GM18526 (cell line): ENCODE measurements around the gene SPOCK1.

Experiments used
- POLR2A ChIP-seq: IDR thresholded peaks from 3 replicates; pipeline ENCODE4 v1.6.1; 2011; ENCODE audit not compliant: insufficient read length; ENCODE audit errors: extremely low read depth

SPOCK1 gene

DNA sequence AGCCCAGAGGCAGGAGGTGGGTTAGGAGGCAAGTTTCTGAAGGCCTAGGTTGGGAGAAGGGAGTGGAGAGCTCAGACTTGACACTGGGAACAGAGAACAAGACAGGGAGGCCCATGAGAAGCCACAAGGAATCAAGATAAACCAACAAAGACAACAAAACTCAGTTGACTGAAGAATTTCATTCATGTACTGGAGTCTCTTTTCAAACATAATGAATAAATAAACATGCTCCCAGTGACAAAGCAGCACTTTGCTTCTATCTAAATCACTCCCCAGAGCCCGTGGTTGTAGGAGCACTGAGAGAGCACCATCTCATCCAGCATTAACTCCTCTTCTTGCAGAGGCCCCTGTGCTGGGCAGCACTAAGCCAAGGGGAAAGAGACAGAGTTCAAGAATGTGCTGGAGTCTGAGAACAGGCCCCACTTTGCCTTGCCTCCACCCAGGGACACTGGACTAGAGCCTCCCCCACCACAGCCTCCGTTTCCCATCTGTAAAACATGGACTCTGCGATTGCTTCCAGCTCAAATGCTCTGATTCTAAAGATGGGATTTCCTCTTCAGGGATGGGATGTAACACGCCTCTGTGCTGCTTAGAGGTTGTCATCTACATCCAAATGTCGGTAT, 282.0 kb downstream of the SPOCK1 start:
- no peak for TF ChIP-seq POLR2A

DNA sequence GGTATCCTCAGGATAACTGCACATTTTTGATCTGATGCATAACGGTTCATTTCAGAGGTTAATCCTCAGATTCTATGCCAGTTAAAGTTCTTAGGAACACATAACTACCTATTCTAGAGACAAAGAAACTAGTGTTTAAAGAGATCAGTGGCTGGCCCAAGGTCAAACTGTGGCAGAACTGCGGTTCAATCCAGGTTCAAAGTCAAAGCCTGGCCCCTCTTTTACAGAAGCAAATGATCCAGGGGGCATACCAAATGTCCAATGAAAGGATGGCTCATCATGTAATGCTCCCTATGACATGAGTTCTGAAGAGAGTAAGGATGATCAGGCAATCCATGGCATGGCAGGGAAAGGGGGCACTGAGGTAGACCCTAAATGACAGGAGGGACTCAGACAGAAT, 283.3 kb downstream of the SPOCK1 start:
- no peak for TF ChIP-seq POLR2A

DNA sequence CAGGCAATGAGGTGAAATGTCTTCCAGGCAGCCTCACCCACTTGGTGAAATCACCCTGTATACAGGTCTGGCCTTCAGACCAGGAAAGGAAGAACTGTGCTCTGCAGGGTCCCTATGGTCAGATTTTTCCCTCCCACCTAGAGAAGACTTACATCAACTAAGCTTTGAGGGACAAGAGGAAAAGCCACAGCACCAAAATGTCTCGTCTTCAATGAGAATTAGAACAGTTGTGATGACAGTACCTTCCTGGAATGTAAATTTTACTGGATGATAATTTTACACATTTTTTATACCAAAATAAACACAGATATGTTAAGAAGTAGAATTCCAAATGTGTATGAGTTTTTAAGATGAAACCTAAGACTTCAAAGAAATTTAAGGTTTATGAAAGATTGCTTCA, 283.9 kb downstream of the SPOCK1 start:
- TF ChIP-seq POLR2A = no peak

DNA sequence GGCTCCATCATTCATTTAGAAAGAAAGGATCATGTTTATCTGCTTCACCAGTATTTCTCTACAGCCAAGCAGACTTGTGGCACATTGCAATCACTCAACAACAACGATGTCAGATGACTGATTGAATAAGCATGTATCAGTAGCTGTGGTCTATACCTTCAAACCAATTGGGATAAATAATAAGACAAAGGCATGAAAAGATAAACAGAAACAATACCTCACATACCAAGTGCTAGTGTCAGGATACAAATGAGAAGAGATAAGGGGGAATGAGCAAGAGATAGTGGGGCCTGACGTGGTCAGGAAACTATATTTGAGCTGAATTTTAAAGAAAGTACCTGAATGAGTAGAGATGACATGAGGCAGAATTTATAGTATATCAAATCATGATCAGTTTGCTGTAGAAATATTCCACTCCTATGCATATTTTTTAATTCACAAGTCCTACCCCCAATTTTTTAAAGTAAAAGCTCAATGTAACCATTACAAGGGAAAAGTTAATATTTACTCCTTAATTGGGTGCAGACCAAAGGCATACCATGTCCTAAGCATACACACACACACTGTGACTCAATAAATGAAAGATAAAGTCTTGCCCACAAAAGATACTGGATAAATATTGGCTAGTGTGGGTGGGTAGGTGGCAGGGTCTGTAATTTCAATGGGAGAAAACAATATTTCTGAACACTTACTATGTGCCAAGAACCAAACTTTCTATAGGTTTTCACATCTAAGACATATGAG, 284.5 kb downstream of the SPOCK1 start:
- no peak for TF ChIP-seq POLR2A

DNA sequence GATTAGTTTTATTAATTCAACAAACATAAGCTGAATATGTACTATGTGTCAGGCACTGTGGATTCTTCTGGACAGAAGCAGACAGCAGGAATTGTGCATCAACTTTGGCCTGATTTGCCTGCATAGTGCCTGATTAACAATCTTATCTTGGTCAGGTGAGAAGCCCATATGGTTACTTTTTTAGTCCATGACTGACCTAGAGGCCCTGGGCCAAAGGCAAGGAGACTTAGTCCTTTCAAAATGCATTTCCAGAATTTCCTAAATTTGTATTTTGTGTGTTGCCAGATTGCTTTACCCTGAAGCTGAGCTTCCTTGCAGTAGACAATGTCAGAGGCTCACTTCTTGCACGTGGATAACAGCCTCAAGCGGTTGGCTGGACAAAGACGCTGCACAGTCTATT, 286.7 kb downstream of the SPOCK1 start:
- TF ChIP-seq POLR2A = no peak

DNA sequence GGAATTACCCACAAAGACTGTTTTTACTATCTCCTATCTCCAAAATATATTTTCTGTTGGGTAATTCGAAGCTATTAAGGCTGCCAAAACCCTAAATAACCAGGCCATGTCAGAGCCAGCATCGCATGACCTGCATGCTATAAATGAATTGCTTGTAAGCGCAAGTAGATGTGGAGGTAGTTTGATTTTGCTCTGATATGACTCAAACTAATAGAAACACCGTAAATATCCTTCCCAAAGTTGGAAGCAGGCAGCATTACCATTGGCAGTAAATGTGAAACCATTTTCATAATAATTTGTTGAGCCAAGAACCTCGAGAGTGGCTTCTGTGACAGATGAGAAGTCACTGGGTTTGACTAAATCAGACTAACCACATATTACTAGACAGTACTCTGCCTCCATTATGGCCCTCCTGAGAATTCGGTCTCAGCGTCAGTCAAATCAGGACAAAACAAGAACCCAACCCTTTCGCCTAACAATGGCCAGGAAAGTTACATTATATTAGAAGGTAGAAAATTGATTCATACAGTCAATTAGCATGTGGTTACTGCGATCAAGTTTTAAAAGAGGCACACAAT, 289.8 kb downstream of the SPOCK1 start:
- no peak for TF ChIP-seq POLR2A

DNA sequence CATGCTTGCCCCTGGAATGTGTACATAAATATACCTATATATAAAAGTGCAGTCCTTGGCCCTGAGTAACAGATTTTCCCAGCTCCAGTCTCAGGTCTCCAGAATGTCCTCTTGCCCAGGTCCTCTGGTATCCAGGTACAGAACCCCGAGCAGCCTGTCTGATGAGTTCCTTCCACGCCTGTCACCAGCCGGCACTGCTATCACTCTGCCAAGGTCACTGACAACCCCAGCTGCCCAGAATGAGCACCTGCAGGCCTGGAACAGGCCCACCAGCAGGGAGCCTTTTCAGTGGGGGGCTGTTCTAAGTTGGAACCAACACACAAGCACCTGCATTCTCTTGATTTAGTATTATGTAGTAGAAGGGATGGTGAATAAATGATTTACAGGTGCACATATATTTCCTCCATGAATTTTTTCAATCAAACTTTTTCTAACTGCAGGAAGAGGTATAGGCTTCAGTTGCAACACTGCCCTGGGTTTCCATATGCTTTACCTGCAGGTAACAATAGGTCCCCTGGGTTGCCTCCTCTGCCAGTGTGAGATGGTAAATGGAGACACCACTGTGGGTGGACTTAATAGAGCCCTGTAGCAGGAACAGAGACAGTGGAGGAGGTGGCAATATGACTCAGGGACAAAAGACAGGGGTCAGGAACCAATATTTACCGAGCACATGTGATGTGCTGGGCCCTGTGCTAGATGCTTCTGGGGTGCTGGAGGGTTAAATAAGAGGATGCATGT, 291.9 kb downstream of the SPOCK1 start:
- TF ChIP-seq POLR2A = no peak

DNA sequence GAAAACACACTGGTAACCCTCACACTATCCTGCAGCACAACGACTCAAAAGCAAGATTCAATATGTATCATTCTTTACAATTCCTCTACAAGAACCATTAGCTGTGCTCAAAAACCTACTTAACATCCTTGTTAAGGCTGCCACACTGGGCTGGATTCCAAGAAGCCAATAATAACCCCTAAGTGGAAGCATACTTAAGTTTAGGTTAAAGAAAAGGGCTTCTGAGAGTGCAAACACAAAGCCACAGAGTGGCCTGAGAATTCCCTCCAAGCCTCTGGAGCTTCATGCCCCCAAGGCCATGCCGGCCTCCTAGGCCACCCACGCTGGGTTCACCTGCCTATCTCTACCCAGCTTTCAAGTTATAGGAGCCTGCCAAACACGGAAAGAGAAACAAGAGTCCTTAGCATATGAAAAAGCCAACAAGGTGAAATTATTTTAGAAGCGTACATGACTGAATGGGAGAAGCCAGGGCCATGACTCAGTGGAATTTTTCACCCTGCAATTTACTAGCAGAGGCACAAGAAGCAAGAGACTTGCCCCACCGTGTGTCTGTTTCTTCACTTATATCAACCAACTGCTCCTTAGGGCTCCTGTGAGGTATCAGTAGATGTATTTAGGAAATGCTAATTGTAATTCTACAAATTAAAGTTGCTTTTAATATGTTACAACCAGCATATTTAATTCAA, 293.0 kb downstream of the SPOCK1 start:
- no peak for TF ChIP-seq POLR2A

DNA sequence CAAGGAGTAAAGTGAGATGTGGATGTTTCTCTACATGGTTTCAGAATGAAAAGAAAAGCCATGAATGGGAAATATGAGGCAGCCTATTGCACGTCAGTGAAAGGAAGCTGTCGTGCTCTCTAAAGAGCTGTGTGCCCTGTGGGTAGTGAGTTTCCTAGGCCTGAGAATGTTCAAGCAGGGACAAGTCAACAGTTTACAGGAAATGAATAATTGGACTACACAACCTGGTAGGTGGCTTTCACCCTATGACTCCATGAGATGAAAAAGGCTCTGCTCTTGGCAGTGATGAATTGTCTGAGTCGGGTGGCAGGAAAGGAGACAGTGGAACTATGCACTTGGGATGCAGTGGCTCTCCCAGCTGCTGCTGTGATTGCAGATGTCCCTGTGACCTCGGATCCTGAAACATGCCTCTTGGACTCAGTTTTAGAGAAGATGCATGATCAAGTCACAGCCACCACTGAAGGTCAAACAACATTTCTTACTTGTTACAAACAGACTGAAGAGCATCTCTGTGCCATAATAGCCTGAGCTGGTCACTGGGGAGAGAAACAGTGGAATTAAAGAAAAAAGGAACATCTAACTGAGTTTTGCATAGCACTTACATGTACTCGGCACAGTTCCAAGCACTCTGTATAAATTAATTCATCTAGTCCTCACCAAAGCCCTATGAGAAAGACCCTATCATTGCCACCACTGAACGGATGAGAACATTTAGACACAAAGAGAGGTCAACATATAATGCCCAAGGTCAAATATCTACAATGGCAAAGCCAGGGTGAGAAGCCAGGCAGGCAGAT, 293.7 kb downstream of the SPOCK1 start:
- TF ChIP-seq POLR2A = no peak

DNA sequence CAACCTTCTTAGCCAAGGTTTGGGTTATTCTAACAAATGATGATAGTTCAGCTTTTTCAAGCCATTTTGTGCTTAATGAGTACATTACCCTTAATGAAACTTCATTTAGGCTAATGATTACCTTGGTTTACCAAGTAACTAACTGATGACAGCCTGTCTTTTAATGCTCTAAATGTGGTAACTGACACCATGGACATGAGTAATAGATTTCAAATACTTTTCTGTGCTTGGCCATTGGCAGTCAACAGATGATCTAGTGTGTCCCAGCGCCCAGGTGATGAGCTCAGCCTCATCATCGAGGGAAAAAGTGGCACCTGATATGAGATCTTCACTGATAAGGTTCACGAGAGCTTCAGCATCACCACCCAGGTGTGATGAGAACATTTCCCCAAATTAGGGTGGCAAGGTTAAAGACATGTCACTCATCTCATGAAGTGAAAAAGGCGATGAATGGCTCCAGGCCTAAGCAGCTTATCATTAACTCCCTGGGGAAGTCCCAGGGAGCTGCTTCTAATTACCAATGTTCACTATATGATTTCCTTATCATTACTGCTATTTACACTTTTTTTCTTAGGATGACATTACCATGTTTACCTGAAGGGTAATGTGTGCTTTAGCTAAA, 296.0 kb downstream of the SPOCK1 start:
- TF ChIP-seq POLR2A = no peak

DNA sequence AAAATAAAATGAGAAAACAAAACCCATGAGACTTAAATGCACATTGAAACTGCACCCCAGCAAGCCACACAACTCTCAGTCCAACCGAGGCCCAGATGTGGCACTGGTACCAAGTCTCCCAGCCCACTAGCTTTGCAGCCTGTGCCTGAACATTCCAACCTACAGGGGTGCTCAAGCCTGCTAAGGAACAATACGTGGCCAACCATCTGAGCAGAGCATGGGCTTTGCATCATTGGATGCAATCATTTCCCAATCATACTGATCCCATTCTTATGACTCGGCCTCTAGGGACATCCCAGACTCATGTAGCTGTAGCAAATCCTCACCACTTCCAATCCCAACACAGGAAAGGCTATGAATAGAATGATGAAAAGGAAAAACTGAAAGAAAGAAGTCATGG, 297.2 kb downstream of the SPOCK1 start:
- no peak for TF ChIP-seq POLR2A

DNA sequence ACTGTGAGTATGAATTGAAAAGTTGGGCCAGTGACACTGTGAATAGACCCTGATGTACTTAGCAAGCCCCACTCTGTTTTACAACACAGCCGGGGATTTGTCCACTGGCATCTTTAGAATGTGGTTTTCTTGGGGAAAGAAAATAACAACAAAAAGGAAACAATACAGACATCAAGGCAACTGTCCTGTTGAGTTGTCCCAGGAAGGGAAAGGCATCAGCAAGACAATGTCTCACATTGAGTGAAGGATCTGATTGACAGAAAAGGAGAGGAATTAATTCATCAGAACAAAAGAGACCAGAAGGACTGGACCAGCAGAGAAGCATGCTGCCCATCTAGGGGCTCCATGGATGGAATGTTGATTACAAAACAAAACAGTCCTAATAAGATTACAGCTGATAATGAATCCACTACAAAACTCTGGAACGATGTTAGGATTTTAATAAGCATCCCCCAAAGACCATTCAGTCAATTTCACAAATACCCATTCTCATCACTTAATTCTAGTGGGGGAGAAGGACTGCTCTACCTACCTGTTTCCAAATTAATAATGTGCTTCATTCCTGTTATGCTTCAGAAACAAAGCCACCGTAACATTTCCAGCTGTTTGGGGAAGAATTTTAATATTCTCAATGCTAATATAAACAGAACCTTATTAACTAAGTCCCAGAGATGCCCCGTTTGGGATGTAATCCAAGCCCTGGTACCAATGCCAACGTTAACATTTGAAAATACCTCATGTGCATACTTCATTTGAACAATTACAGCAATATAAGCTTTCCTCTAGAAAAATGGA, 298.0 kb downstream of the SPOCK1 start:
- TF ChIP-seq POLR2A = no peak

DNA sequence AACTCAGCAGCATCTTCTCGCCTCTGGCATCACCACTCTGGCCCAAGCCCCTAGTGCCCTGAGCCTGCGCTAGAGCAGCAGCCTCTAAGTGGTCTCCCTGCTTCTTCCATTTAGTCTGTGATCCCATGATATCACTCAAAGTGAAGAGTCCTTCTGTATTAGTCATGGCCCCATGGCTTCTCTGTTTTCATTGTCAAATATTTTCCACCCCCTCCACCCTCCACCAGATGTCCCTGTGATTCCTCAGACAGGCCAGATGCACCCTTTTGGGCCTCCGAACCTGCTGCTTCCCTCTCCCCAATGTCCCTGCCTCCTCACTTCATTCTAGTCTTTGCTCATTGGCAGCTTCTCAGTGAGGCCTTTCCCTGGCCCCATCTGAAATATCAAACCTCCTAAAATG, 299.2 kb downstream of the SPOCK1 start:
- no peak for TF ChIP-seq POLR2A

DNA sequence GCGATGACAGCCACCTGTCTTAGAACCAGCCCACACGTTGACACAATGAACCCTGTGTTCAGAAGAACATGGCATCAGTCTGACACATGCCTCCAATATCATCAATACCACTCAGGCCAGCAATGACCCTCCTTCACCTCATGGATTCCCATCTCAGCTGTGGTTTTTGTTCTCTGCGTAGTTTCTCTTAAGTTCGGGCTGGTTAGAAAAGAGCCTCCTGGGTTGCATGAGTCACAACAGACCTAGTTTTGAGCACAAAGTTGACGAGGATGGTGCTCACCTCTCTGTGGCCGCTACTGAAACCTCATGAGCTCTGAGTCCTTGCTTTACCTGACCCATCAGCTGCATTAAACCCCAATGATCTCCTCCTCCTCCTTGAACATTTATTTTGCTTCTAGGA, 299.9 kb downstream of the SPOCK1 start:
- TF ChIP-seq POLR2A = no peak

DNA sequence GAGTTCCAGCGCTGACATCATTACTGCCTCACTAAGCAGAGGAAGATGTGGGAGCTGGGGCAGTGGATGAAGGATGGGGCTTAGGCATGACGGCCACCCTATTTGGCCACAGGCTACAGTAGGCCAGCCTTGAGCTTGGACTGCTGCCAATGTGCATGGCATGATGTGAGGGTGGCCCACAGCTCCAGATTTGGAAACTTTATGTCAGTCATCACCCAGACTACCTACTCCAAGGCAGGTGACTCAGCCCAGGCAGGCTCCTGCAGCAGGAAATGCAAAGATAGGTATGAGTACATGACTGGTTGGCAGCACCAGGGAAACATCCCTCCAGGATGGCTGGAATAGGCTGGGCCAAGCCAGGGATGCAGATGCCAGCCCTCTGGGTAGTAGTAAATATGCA, 303.6 kb downstream of the SPOCK1 start:
- no peak for TF ChIP-seq POLR2A
